HCT116 (cell line): ENCODE measurements around the gene SNAP47.

Source experiments
- EZH2phosphoT487 ChIP-seq: fragments of 200-600 bp; IDR thresholded peaks from 2 replicates; pipeline ENCODE4 v1.6.1; 2018; ENCODE audit warnings: antibody characterized with exemption, borderline replicate concordance
- POLR2A ChIP-seq: IDR thresholded peaks from 2 replicates; pipeline ENCODE4 v1.7.0; 2011; ENCODE audit warnings: borderline replicate concordance; ENCODE audit not compliant: insufficient read depth, insufficient read length; ENCODE audit errors: extremely low read depth
- POLR2AphosphoS5 ChIP-seq: IDR thresholded peaks from 2 replicates; pipeline ENCODE4 v1.6.1; 2011; ENCODE audit warnings: mild to moderate bottlenecking, low read depth, low read length, moderate library complexity
- SP1 ChIP-seq: IDR thresholded peaks from 2 replicates; pipeline ENCODE4 v1.6.1; 2012; ENCODE audit warnings: low read depth
- YY1 ChIP-seq: IDR thresholded peaks from 2 replicates; pipeline ENCODE4 v1.6.1; 2011; ENCODE audit warnings: low read length, low read depth, moderate library complexity, mild to moderate bottlenecking; ENCODE audit not compliant: insufficient replicate concordance; ENCODE audit errors: extremely low read depth
- TF ChIP-seq, protein P1 (sequence below), 3 experiments: fragments of 200-600 bp in 1 of 3; sonication (generic) in 1 of 3; IDR thresholded peaks in 2 of 3; conservative IDR thresholded peaks in 1 of 3; 2 replicates each; pipeline ENCODE4 v1.5.1; 2012 to 2017; ENCODE audit warnings: low read depth in 2 of 3, low read length in 2 of 3, antibody characterized with exemption in 1 of 3, borderline replicate concordance in 1 of 3, control low read depth in 1 of 3, mild to moderate bottlenecking in 1 of 3, mixed read lengths in 1 of 3, mixed run types in 1 of 3, moderate library complexity in 1 of 3; ENCODE audit not compliant: insufficient read depth in 1 of 3
- TF ChIP-seq, protein P2 (sequence below): IDR thresholded peaks from 2 replicates; pipeline ENCODE4 v1.6.1; 2012

DNA sequence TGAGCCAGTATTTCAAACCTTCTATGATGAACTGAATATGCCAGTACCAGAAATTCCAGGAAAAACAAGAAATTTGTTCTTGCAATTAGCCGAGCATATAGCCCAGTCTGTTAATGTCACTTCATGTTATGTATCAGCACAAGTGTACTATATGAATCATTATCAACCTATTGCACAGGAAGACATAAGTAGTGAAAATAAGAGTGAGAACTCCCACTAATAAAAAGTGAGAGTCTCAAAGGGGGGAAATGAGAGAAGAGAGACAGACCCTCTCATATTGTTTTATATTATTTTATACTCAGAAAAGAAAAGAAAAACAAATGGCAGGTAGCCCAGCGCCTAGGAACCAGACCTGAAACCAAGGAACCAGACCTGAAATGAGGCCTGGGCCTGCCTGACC is 16.3 kb upstream of the SNAP47 start:
- TF ChIP-seq POLR2AphosphoS5 = no peak
- TF ChIP-seq, protein P1, sequence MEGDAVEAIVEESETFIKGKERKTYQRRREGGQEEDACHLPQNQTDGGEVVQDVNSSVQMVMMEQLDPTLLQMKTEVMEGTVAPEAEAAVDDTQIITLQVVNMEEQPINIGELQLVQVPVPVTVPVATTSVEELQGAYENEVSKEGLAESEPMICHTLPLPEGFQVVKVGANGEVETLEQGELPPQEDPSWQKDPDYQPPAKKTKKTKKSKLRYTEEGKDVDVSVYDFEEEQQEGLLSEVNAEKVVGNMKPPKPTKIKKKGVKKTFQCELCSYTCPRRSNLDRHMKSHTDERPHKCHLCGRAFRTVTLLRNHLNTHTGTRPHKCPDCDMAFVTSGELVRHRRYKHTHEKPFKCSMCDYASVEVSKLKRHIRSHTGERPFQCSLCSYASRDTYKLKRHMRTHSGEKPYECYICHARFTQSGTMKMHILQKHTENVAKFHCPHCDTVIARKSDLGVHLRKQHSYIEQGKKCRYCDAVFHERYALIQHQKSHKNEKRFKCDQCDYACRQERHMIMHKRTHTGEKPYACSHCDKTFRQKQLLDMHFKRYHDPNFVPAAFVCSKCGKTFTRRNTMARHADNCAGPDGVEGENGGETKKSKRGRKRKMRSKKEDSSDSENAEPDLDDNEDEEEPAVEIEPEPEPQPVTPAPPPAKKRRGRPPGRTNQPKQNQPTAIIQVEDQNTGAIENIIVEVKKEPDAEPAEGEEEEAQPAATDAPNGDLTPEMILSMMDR (IDR thresholded peaks at IDR 0.05 in 2 of 3, conservative IDR thresholded peaks at IDR 0.05 in 1 of 3; ENCODE audit: borderline replicate concordance in 1 of 3, insufficient read depth in 1 of 3, low read depth in 2 of 3, low read length in 2 of 3) = no peak
- TF ChIP-seq POLR2A = no peak
- TF ChIP-seq YY1 = no peak
- TF ChIP-seq EZH2phosphoT487 = no peak
- no peak for TF ChIP-seq SP1
- TF ChIP-seq, protein P2, sequence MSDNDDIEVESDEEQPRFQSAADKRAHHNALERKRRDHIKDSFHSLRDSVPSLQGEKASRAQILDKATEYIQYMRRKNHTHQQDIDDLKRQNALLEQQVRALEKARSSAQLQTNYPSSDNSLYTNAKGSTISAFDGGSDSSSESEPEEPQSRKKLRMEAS = no peak
